H1 (cell line): Measurements from ENCODE around the gene PMPCB. TPM values are rescaled to one million over a fixed set of nuclear protein-coding genes. Genes with fewer than 3 reads are reported as not detected.

ENCODE experiments used
- EZH2 ChIP-seq: fragments of 200-600 bp; sonication (generic); IDR thresholded peaks from 2 replicates; pipeline ENCODE4 v1.7.1; 2012; ENCODE audit warnings: low read depth, mild to moderate bottlenecking, moderate library complexity, low read length, inconsistent platforms; ENCODE audit not compliant: severe bottlenecking
- polyA plus RNA-seq, 7 experiments: library from polyadenylated mRNA; depleted of rRNA in 3 of 7; stranded (reverse) in 5 of 7; unstranded in 2 of 7; fragments of >200 nt in 5 of 7; fragments of 200-250 nt in 2 of 7; gene quantifications; 1 replicate in 5 of 7; 2 replicates in 1 of 7; 4 replicates in 1 of 7; pipeline versions ENCODE4 v1.2.1 to v1.2.3, GENCODE V29; 2011 to 2013; ENCODE audit warnings: missing spikeins in 2 of 7, mixed read lengths in 2 of 7
- total RNA-seq: library from RNA; stranded (reverse); fragmentation: NEBNext Ultra II Directional; extraction: Animal tissue kit (Norgen Biotek cat#: 25700); gene quantifications from 2 replicates; pipeline ENCODE4 v1.2.1, GENCODE V29; 2021

PMPCB gene
- total and polyA plus RNA-seq, 2 of the 8 experiments (the other 6 are each of a cell fraction or from before 2014, with no cell fraction given), result 60.6 to 83.5 TPM

GRCh38 chr7:103293526-103293925, 3.7 kb upstream of the PMPCB start (continued):
- TF ChIP-seq EZH2, result no peak
